ENCODE results near the gene CALCOCO1. TPM values are rescaled to one million over a fixed set of nuclear protein-coding genes. Genes with fewer than 3 reads are reported as not detected.

Gene CALCOCO1
- total RNA-seq, 1 experiment from 2014 or later, result 88.9 TPM

- POLR2A ChIA-PET (ENCODE audit: unreplicated experiment), result no interaction called here
- no peaks in the 10 kb centered on the region for H3K36me3 ChIP-seq (ENCODE audit: low read depth)
- H3K4me1 ChIP-seq (replicated peaks; ENCODE audit: insufficient read depth), result no peaks in the 10 kb centered on the region
- TF ChIP-seq EZH2 (IDR thresholded peaks at IDR 0.05; ENCODE audit: low read depth), result no peak
- TF ChIP-seq, protein P1, sequence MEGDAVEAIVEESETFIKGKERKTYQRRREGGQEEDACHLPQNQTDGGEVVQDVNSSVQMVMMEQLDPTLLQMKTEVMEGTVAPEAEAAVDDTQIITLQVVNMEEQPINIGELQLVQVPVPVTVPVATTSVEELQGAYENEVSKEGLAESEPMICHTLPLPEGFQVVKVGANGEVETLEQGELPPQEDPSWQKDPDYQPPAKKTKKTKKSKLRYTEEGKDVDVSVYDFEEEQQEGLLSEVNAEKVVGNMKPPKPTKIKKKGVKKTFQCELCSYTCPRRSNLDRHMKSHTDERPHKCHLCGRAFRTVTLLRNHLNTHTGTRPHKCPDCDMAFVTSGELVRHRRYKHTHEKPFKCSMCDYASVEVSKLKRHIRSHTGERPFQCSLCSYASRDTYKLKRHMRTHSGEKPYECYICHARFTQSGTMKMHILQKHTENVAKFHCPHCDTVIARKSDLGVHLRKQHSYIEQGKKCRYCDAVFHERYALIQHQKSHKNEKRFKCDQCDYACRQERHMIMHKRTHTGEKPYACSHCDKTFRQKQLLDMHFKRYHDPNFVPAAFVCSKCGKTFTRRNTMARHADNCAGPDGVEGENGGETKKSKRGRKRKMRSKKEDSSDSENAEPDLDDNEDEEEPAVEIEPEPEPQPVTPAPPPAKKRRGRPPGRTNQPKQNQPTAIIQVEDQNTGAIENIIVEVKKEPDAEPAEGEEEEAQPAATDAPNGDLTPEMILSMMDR (conservative IDR thresholded peaks at IDR 0.05), result no peak
- no peaks in the 10 kb centered on the region for H3F3A ChIP-seq (ENCODE audit: insufficient read depth, low read depth)
- intact Hi-C loops (cut with micrococcal nuclease; ENCODE audit: unreplicated experiment), result loop anchor here (5.0 kb wide), 1 partner anchor 444 kb away; no protein-coding TSS in a partner anchor
- no peaks in the 10 kb centered on the region for H4K20me1 ChIP-seq (ENCODE audit: insufficient read depth)
- H3K4me2 ChIP-seq, result no peak overlapping the region
- H3K9me2 ChIP-seq (ENCODE audit: insufficient read depth), result no peaks in the 10 kb centered on the region
- no peaks in the 10 kb centered on the region for H3K79me2 ChIP-seq (ENCODE audit: low read depth)
- H3K27me3 ChIP-seq (ENCODE audit: insufficient read depth, low read depth), result 0 out of 2 replicates have a peak, but pooled peaks cover 4% of the 10 kb centered on the region
- H2AFZ ChIP-seq, result no peak overlapping the region
- H3K4me3 ChIP-seq, result no peak overlapping the region
- CTCF ChIA-PET, result no interaction called here
- DNase-seq, result no peak
- no peaks in the 10 kb centered on the region for H3K9me3 ChIP-seq (ENCODE audit: insufficient read depth, low read depth)
- no TSS peak for BruUV-seq (replicated peaks)
- no peak overlapping the region for H3K27ac ChIP-seq
Observed at GRCh38 chr12:53748072-53748840, 21.0 kb upstream of the CALCOCO1 start.

DNA sequence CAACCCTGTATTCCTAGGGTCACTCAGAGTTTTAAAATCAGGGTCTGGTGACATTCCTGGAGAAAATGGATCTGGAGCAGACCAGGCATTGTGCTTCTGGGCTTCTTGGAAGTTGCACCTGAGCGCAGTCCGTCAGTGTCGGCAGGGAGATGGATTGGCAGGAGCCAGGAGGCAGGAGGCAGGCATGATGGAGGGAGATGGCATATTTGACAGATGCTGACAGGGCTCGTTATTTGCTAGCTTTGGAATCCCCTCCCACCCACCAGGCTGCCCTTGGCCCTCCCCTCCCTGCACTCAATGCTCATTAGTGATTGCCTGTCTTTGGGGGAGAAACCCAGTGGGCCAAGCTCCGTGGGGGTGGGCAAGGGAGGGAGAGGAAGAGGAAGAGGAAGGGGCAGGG lies 19.8 kb upstream of the CALCOCO1 start:
- Histone ChIP-seq H3K79me2 (ENCODE audit: low read depth) (no peaks in the 10 kb centered on the region), H3K4me2 (no peak overlapping the region; the same call in 1 of the 2 replicates)

GRCh38 chr12:53746592-53747092 lies 19.4 kb upstream of the CALCOCO1 start:
- Histone ChIP-seq H3K4me2 (no peak overlapping the region; the same call in 1 of the 2 replicates), H3K9me2 (ENCODE audit: insufficient read depth) (no peaks in the 10 kb centered on the region), H2AFZ (0 out of 2 replicates have a peak overlapping the region, but pooled peaks have one; percentile 5), H3K4me1 (replicated peaks; ENCODE audit: insufficient read depth) (no peaks in the 10 kb centered on the region), H4K20me1 (ENCODE audit: insufficient read depth) (no peaks in the 10 kb centered on the region), H3K9me3 (ENCODE audit: insufficient read depth, low read depth) (no peaks in the 10 kb centered on the region), H3K27me3 (ENCODE audit: insufficient read depth, low read depth) (0 out of 2 replicates have a peak, but pooled peaks cover 4% of the 10 kb centered on the region), H3K27ac (no peak overlapping the region), H3K4me3 (no peak overlapping the region), H3K36me3 (ENCODE audit: low read depth) (no peaks in the 10 kb centered on the region), H3K79me2 (ENCODE audit: low read depth) (no peaks in the 10 kb centered on the region), H3F3A (ENCODE audit: insufficient read depth, low read depth) (no peaks in the 10 kb centered on the region)
- no TSS peak for BruUV-seq (replicated peaks)
- TF ChIP-seq, protein P1 (conservative IDR thresholded peaks at IDR 0.05), result peak; percentile 99
- no peak for TF ChIP-seq EZH2 (IDR thresholded peaks at IDR 0.05; ENCODE audit: low read depth)
- DNase-seq, result peak; percentile 74 to 89
- CTCF ChIA-PET, result interaction anchor here (0.6 to 2.4 kb wide), 5 partner anchors 16 to 455 kb away, joined by 3 to 9 read pairs (median 3); no protein-coding TSS in a partner anchor
- intact Hi-C loops (cut with micrococcal nuclease; ENCODE audit: unreplicated experiment), result loop anchor here (2.0 to 5.0 kb wide), 4 partner anchors 206 to 446 kb away; no protein-coding TSS in a partner anchor
- POLR2A ChIA-PET (ENCODE audit: unreplicated experiment), result no interaction called here

More for the DNA sequence above, 19.8 kb upstream of the CALCOCO1 start:
- Histone ChIP-seq H3K9me2 (ENCODE audit: insufficient read depth) (no peaks in the 10 kb centered on the region), H2AFZ (0 out of 2 replicates have a peak overlapping the region, but pooled peaks have one; percentile 5), H3K9me3 (ENCODE audit: insufficient read depth, low read depth) (no peaks in the 10 kb centered on the region), H4K20me1 (ENCODE audit: insufficient read depth) (no peaks in the 10 kb centered on the region), H3K27ac (no peak overlapping the region), H3K36me3 (ENCODE audit: low read depth) (no peaks in the 10 kb centered on the region), H3K27me3 (ENCODE audit: insufficient read depth, low read depth) (0 out of 2 replicates have a peak, but pooled peaks cover 4% of the 10 kb centered on the region), H3K4me1 (replicated peaks; ENCODE audit: insufficient read depth) (no peaks in the 10 kb centered on the region), H3K4me3 (no peak overlapping the region), H3F3A (ENCODE audit: insufficient read depth, low read depth) (no peaks in the 10 kb centered on the region)
- ChIA-PET POLR2A (ENCODE audit: unreplicated experiment) (no interaction called here), CTCF (interaction anchor here (1.0 to 2.4 kb wide), 2 partner anchors 17 to 45 kb away, joined by 3 to 9 read pairs; no protein-coding TSS in a partner anchor)
- intact Hi-C loops (cut with micrococcal nuclease; ENCODE audit: unreplicated experiment), result loop anchor here (2.0 to 5.0 kb wide), 4 partner anchors 206 to 445 kb away; no protein-coding TSS in a partner anchor
- TF ChIP-seq, protein P1 (conservative IDR thresholded peaks at IDR 0.05), result no peak
- no peak for TF ChIP-seq EZH2 (IDR thresholded peaks at IDR 0.05; ENCODE audit: low read depth)
- DNase-seq, result no peak
- no TSS peak for BruUV-seq (replicated peaks)

All from PC-9 (cell line).